ENCODE results near the gene INHBB.

DNA sequence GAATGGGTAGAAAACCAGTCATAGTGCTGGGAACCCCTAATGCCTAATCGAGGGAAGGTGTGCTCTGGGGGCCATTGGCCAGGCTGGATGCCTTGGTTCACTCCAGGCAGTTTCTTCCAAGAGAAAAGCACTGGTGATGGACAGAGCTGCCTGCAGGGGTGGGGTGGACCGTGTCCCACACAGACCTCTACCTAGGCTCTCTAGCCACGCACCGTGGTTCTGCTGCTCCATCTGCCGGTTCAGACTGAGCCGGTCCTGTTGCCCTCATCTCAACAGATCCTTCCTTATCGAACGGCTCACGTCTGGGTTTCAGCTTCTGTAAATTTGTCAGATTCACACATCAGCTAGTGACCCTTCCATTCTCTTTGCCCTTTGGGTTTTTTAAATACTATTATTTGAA, 46.9 kb upstream of the INHBB start:
- TF ChIP-seq CTCF (IDR thresholded peaks at IDR 0.05) (no peak), EP300 (IDR thresholded peaks at IDR 0.05) (no peak)
